Activated effector memory CD4-positive, alpha-beta T cell treated with Interleukin-2 at 50 U/mL for 16 hours (primary cell): ENCODE results near the gene C4A.
"Not testable (repeated sequence)": the region's sequence is repeated elsewhere in the genome, so short reads cannot be mapped to it uniquely, and the experiment has no call there.

ENCODE experiments used
- DNase-seq: peaks from one replicate; pipeline ENCODE4 v3.0.0-alpha.2; 2020

Gene C4A

DNA sequence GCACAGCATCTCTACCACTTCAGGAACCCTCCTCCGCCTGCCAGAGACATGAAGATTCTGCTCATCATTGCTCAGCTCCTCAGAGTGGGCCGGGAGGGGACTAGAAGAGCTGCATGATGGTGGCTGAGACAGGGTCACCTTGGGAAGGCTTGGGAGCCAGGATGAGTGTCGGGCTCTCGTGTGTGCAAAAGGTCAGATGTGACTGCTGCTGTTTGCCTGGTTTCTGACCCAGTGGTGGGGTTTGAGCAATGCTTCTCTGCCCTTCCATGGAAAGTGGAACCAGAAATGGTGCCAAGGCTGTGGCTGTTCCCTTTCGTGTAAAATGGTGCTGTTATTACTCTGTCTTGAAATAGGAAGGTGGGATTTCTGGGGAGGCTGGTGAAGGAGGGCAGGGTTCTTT is 859 bp upstream of the C4A start:
- not testable (repeated sequence) for DNase-seq

DNA sequence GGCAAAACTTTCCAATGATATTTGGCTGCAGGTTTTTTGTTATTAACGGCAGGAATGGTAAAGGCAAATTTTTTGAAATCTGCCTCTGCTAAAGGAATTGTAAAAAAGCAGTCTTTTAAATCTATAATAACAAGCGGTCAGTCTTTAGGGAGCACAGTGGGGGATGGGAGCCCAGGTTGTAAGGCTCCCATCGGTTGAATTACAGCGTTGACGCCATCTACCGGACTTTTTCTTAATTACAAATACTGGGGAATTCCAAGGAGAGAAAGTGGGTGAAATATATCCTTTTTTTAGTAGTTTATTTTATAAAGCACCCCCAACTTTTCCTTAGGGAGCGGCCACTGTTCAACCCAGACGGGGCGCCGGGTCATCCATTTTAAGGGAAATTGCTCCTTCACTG is 7.5 kb downstream of the C4A start:
- DNase-seq = not testable (repeated sequence)

DNA sequence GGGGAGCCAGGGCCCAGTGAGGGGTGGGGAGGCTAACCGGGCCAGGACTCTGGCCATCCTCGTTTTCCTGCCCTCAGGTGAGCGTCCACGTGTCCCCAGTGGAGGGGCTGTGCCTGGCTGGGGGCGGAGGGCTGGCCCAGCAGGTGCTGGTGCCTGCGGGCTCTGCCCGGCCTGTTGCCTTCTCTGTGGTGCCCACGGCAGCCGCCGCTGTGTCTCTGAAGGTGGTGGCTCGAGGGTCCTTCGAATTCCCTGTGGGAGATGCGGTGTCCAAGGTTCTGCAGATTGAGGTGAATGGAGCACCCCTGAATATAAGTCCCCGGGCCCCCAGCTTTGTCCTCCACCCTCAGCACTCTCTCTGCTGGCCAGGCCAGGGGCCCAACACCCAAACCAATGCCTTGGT is 12.6 kb downstream of the C4A start:
- DNase-seq = not testable (repeated sequence)

- not testable (repeated sequence) for DNase-seq
Observed at GRCh38 chr6:31996385-31996784, 14.5 kb downstream of the C4A start.

- not testable (repeated sequence) for DNase-seq
Observed at GRCh38 chr6:32002546-32003268, 20.9 kb downstream of the C4A start.

DNA sequence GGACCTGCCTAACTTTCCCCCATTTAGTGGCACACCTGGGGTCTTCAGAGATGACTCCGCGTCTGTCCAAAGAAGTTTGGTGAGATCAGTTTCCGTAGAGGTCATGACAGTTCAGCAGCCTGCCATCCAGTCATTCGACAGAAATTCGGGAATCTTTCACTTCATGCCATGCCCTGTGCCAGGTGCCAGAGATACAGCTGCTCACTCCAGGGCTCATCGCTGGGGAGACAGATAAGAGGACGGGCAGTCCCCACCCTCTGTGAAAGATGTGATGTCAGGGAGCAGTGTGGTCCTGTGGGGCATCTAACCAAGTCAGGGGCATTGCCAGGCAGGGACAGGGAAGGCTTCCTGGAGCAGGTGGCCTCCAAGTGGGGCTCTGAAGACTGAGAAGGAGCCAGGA is 21.4 kb downstream of the C4A start:
- DNase-seq = not testable (repeated sequence)

- not testable (repeated sequence) for DNase-seq
Observed at GRCh38 chr6:32004393-32004792, 22.5 kb downstream of the C4A start.

DNA sequence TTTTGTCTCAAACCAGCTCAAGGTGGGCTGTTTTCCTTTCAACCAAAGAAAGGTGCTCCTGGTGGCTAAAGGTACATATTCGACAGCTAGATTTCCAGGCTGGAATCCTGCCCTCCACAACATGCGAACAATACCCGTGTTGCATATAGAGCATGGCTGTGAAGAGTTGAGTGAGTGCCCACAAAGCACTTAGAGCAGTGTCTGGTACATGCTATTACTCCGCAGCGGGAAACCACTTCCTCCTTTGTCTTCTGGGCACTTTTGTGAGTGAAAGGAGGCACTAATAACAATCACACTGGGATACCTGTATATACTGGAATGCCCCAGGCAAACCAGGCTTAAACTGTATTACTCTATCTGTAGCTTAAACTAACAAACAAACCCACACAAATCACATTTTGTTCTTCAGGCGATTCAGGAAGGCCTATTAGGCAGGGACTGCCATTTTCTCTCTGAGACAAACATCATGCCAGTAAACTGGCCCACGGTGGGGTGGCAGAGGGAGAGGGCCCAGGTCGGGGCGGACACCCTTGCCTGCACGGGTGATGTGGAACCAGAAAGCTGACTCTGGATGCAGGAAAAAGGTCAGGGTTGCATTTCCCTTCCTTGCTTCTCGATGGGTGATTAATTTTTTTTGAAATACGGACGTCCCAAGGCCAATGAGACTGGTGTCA is 23.1 kb downstream of the C4A start:
- DNase-seq = not testable (repeated sequence)

DNA sequence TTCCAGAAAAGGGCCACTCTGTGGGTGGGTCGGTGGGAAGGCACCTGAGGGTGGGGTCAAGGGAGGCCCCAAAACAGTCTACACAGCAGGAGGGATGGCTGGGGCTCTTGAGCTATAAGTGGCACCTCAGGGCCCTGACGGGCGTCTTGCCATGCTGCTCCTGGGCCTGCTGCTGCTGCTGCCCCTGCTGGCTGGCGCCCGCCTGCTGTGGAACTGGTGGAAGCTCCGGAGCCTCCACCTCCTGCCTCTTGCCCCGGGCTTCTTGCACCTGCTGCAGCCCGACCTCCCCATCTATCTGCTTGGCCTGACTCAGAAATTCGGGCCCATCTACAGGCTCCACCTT is 23.7 kb downstream of the C4A start:
- DNase-seq = not testable (repeated sequence)

- not testable (repeated sequence) for DNase-seq
Observed at GRCh38 chr6:32005991-32006529, 24.2 kb downstream of the C4A start.

- DNase-seq = not testable (repeated sequence)
Observed at GRCh38 chr6:32007086-32007485, 25.2 kb downstream of the C4A start.

- DNase-seq = not testable (repeated sequence)
Observed at GRCh38 chr6:32008037-32008436, 26.2 kb downstream of the C4A start.

DNA sequence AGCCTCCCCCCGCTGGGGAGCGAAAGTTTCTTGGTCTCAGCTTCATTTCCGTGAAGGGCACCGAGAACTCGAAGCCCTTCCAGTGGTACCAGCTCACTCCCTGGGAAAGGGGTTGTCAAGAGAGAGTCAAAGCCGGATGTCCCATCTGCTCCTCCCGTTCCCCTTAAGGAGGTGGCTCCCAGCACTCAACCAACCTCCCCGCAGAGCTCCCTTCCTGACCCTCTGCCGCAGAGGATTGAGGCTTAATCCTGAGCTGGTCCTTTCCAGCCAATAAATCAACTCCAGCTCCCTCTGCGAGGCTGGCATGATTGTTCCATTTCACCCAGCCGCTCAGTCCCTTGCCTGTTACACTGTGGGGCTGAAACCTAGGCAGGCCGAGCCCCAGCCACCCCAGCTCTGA is 26.8 kb downstream of the C4A start:
- DNase-seq = not testable (repeated sequence)

- DNase-seq = not testable (repeated sequence)
Observed at GRCh38 chr6:32009537-32009936, 27.7 kb downstream of the C4A start.

GRCh38 chr6:32010856-32011530 is 29.1 kb downstream of the C4A start:
- DNase-seq = not testable (repeated sequence)

DNA sequence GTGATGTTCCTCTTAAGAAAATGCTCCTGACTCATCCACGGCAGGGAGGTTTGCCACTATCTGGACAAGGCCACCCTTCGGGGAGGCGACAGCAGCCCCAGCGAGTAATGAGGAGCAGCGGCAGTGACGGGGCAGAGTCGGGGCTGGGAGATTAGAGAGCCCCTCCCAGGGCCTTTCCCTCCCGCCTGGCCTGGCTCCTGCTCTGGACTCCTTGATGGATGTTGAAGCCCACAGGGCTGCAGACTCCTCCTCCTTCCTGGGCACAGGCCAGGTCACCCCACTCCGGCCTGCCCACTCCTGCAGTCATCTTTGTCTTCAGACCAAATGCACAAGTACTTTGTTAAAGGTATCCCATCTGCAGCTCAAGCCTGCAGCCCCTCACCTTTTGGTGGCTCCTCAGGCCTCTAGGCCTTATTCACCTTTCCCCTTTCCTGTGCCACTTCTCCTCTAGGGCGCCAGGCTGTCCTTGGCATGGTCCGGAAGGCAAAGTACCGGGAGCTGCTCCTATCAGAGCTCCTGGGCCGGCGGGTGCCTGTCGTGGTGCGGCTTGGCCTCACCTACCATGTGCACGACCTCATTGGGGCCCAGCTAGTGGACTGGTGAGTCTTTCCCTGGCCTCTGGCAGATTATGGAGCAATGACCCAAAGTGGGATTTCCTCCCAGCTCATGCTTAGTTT is 31.2 kb downstream of the C4A start:
- DNase-seq = not testable (repeated sequence)

GRCh38 chr6:32013738-32014137 is 31.9 kb downstream of the C4A start:
- not testable (repeated sequence) for DNase-seq

DNA sequence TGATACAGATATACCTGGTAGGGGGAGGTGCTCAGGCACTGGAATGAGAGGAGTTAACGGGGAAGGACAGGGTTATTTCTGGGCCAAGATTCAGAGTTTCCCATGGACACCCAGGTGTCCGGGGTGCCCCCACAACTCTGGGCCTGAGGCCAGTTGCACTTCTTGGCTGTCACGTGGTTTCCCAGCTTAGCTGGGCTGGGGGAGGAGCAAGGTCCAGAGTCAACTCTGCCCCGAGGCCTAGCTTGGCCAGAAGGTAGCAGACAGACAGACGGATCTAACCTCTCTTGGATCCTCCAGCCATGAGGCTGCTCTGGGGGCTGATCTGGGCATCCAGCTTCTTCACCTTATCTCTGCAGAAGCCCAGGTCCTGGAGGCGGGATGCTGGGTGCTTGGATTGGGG is 32.7 kb downstream of the C4A start, which contains the start of gene C4B:
Gene C4B, plus strand, starts transcription at position 249 of the 400 bp plus-strand sequence. Its CDS starts 51 bp downstream, at position 300.
- DNase-seq = not testable (repeated sequence)

GRCh38 chr6:32022100-32022499 is 40.2 kb downstream of the C4A start:
- not testable (repeated sequence) for DNase-seq

- DNase-seq = not testable (repeated sequence)
Observed at GRCh38 chr6:32028631-32029030, 46.8 kb downstream of the C4A start.

DNA sequence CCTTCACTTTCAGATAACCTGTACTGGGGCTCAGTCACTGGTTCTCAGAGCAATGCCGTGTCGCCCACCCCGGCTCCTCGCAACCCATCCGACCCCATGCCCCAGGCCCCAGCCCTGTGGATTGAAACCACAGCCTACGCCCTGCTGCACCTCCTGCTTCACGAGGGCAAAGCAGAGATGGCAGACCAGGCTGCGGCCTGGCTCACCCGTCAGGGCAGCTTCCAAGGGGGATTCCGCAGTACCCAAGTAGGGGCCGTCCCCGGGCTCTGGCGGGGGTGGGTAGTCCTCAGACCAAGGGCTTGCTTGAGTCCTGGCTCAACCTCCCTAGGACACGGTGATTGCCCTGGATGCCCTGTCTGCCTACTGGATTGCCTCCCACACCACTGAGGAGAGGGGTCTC is 47.7 kb downstream of the C4A start:
- DNase-seq = not testable (repeated sequence)

DNA sequence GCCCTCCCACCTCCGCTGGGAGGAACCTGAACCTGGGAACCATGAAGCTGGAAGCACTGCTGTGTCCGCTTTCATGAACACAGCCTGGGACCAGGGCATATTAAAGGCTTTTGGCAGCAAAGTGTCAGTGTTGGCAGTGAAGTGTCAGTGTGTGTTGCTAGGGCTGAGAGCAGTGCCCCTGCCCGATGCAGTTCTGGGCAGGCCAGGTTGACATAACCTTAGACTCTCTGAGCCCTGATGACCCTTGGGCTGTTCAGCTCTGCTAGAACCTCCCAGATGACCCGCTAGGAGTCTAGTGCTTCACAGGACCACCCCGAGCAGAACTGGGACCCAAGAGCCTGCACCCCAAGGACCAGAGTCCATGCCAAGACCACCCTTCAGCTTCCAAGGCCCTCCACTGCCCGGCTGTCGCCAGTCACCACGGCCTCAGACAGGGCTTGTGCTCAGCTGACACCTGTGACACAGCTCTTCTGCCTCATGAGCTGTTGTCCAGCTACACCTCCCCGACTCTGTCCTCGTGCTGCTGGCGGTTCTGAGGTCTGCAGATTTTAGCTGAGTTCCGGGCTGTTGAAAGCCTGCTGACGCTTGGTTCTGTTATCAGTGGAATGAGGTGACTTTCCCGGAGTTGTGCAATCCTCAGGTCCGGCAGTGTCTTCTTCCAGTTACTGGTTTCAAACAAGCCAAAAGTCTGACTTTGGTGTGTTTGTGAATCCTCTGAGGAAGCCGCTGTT is 53.6 kb downstream of the C4A start:
- DNase-seq = not testable (repeated sequence)
